ENCODE data around the gene ALMS1.

DNA sequence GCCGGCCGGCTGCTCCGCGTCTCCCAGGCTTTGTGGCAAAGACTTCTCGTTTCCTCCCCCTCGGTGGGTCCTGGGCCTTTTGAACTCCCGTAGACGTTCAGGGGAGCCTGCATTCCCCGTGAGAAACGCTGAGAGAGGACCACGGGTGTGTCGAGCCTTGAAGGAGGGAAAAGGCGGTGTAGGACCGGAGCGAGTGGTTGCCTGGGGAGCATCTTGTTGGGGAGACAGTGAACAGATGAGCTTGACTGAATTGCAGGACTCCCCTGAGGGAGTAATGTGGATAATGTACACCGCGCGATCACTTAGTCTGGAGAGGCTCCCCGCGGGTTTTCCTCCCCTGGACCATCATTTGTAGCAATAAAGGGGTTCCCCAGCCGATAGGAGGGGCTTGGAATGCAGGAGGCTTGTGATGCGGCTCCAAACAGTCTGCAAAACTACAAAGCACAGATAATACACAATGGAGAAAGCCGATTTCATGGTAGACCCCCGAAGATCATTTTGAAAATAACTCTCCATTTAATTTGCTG lies 769 bp downstream of the ALMS1 start:
- TF ChIP-seq, protein P1, sequence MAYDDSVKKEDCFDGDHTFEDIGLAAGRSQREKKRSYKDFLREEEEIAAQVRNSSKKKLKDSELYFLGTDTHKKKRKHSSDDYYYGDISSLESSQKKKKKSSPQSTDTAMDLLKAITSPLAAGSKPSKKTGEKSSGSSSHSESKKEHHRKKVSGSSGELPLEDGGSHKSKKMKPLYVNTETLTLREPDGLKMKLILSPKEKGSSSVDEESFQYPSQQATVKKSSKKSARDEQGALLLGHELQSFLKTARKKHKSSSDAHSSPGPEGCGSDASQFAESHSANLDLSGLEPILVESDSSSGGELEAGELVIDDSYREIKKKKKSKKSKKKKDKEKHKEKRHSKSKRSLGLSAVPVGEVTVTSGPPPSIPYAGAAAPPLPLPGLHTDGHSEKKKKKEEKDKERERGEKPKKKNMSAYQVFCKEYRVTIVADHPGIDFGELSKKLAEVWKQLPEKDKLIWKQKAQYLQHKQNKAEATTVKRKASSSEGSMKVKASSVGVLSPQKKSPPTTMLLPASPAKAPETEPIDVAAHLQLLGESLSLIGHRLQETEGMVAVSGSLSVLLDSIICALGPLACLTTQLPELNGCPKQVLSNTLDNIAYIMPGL (CRISPR knock-in tag; IDR thresholded peaks at IDR 0.05; ENCODE audit: borderline replicate concordance): no peak
- TF ChIP-seq RAD21 (conservative IDR thresholded peaks at IDR 0.05 in 1 of 2, IDR thresholded peaks at IDR 0.05 in 1 of 2) (no peak), SREBF2 (IDR thresholded peaks at IDR 0.05) (no peak), FOSL2 (IDR thresholded peaks at IDR 0.05) (no peak), FOSL2 (CRISPR knock-in tag; IDR thresholded peaks at IDR 0.05) (no peak)
